Esophagus muscularis mucosa (tissue), 4 donors: Measurements from ENCODE around the gene CELF2. TPM values are rescaled to one million over a fixed set of nuclear protein-coding genes. Genes with fewer than 3 reads are reported as not detected.
A peak's percentile ranks its signal among the peaks of the same experiment; 100 is the strongest.

ENCODE experiments used
- DNase-seq: peaks from one replicate; pipeline ENCODE4 v3.0.0-alpha.2; 2017; ENCODE audit errors: extremely low spot score
- H3K27ac ChIP-seq, 4 donors: fragments of 200-600 bp; sonication (generic); replicated peaks in 1 of 4; 1 replicate in 3 of 4; 2 replicates in 1 of 4; pipeline ENCODE4 v1.5.1; 2016 to 2019; ENCODE audit warnings: mild to moderate bottlenecking in 1 of 4
- H3K27me3 ChIP-seq, 4 donors: fragments of 200-600 bp; sonication (generic); one replicate each; pipeline versions ENCODE4 v1.5.1 to v1.6.0; 2016 to 2019
- H3K36me3 ChIP-seq, 4 donors: fragments of 200-600 bp; sonication (generic); one replicate each; pipeline ENCODE4 v1.5.1; 2016 to 2019
- H3K4me1 ChIP-seq, 4 donors: fragments of 200-600 bp; sonication (generic); one replicate each; pipeline ENCODE4 v1.5.1; 2016 to 2019
- H3K4me3 ChIP-seq, 4 donors: fragments of 200-600 bp; sonication (generic); 1 replicate in 2 of 4; 2 replicates in 2 of 4; pipeline ENCODE4 v1.5.1; 2016 to 2019; ENCODE audit warnings: mild to moderate bottlenecking in 4 of 4, moderate library complexity in 1 of 4
- H3K9me3 ChIP-seq, 4 donors: fragments of 200-600 bp; sonication (generic); 1 replicate in 3 of 4; 2 replicates in 1 of 4; pipeline ENCODE4 v1.5.1; 2016 to 2019
- CTCF ChIP-seq, 3 experiments: fragments of 200-600 bp in 2 of 3; fragments of 450-650 bp in 1 of 3; sonication (generic) in 2 of 3; IDR thresholded peaks; one replicate each; pipeline ENCODE4 v1.5.1; 2017 to 2019; ENCODE audit warnings: antibody characterized with exemption in 3 of 3, mild to moderate bottlenecking in 2 of 3, moderate library complexity in 1 of 3
- EP300 ChIP-seq: sonication (generic); formaldehyde crosslinking; IDR thresholded peaks from one replicate; pipeline ENCODE4 v1.6.1; 2017; ENCODE audit warnings: antibody characterized with exemption
- POLR2A ChIP-seq: fragments of 450-650 bp; IDR thresholded peaks from one replicate; pipeline ENCODE4 v1.6.1; 2017; ENCODE audit warnings: antibody characterized with exemption, moderate library complexity, mild to moderate bottlenecking, low read depth
- POLR2AphosphoS5 ChIP-seq, 2 donors: sonication (generic); formaldehyde crosslinking; IDR thresholded peaks; one replicate each; pipeline ENCODE4 v1.6.1; 2017; ENCODE audit warnings: antibody characterized with exemption in 2 of 2
- WGBS: methylation state at CpG from one replicate; pipeline ENCODE4 v1.1.5; 2018; 5-methylcytosine and 5-hydroxymethylcytosine counted together
- intact Hi-C: fragments of 100-400 bp; cut with DNase I; formaldehyde crosslinking; loops from one replicate; pipeline ENCODE4 v1.15.1; 2023
- total RNA-seq, 4 donors: library from RNA; depleted of rRNA; stranded (reverse); fragments of >200 nt; gene quantifications; one replicate each; pipeline versions ENCODE4 v1.1.0 to v1.2.1, GENCODE V29; 2016

The CELF2 gene
- total RNA-seq: 100 to 1,000 TPM in 3 of 4 donors, 10 to 100 TPM in 1; 81.8 to 128 (median 104) TPM

- intact Hi-C loops: loop anchor here (5.0 to 10.0 kb wide), 3 partner anchors 103 to 223 kb away; no protein-coding TSS in a partner anchor
- TF ChIP-seq POLR2A (peak; percentile 19), POLR2AphosphoS5 (IDR thresholded peaks at IDR 0.05) (peak; percentile 17 to 60), EP300 (no peak)
- Histone ChIP-seq H3K4me3 (peak within 1 kb of the TSS; percentile 84 to 95 (median 92)), H3K27ac (peak within 1 kb of the TSS; percentile 86 to 93 (median 90)), H3K36me3 (no peaks in the 10 kb centered on the region), H3K9me3 (no peaks in the 10 kb centered on the region), H3K4me1 (peaks cover 24 to 58% (median 47%) of the 10 kb centered on the region in 4 donors), H3K27me3 (no peaks in the 10 kb centered on the region)
- DNase-seq: no peak
- WGBS: 0% methylated on average over 5 of the region's 133 CpGs
These were observed at the start of gene CELF2 for GRCh38 chr10:11017570-11018431. Gene CELF2 (plus strand): TSS chr10:11017872. CDS start chr10:11018090, 218 bp downstream.

GRCh38 chr10:10968257-10968588, 49.4 kb upstream of the CELF2 start:
- no peaks in the 10 kb centered on the region for H3K9me3 ChIP-seq
- intact Hi-C loops: no loop called here
- 77% methylated on average over 4 of the region's 4 CpGs for WGBS
- no peaks in the 10 kb centered on the region for H3K27me3 ChIP-seq
- no peaks in the 10 kb centered on the region for H3K36me3 ChIP-seq
- no peak overlapping the region for H3K27ac ChIP-seq
- TF ChIP-seq POLR2AphosphoS5 (IDR thresholded peaks at IDR 0.05) (no peak), EP300 (no peak), CTCF (IDR thresholded peaks at IDR 0.05) (no peak), POLR2A (no peak)
- H3K4me1 ChIP-seq: peaks cover 0 to 15% (median 11%) of the 10 kb centered on the region in 4 donors
- no peak for DNase-seq
- no peak overlapping the region for H3K4me3 ChIP-seq

- Histone ChIP-seq H3K27ac (no peak overlapping the region), H3K4me1 (peaks cover 0 to 23% (median 16%) of the 10 kb centered on the region in 4 donors), H3K4me3 (no peak overlapping the region), H3K36me3 (no peaks in the 10 kb centered on the region), H3K27me3 (no peaks in the 10 kb centered on the region), H3K9me3 (no peaks in the 10 kb centered on the region)
- no peak for TF ChIP-seq EP300
- WGBS: 100% methylated on average over 3 of the region's 5 CpGs
- DNase-seq: no peak
- intact Hi-C loops: no loop called here
These were observed 44.4 kb upstream of the CELF2 start for GRCh38 chr10:10973310-10973709.

GRCh38 chr10:10975647-10976046, 42.0 kb upstream of the CELF2 start:
- Histone ChIP-seq H3K4me3 (no peak overlapping the region), H3K27ac (no peak overlapping the region), H3K27me3 (no peaks in the 10 kb centered on the region), H3K4me1 (peaks cover 6 to 36% (median 26%) of the 10 kb centered on the region in 4 donors), H3K9me3 (no peaks in the 10 kb centered on the region), H3K36me3 (no peaks in the 10 kb centered on the region)
- TF ChIP-seq POLR2A: no peak
- no peak for TF ChIP-seq EP300
- TF ChIP-seq CTCF (IDR thresholded peaks at IDR 0.05): no peak
- TF ChIP-seq POLR2AphosphoS5 (IDR thresholded peaks at IDR 0.05): no peak
- WGBS: 93% methylated on average over 2 of the region's 2 CpGs
- no peak for DNase-seq
- intact Hi-C loops: no loop called here

- no peaks in the 10 kb centered on the region for H3K9me3 ChIP-seq
- 79% methylated on average over 4 of the region's 4 CpGs for WGBS
- H3K4me3 ChIP-seq: no peak overlapping the region
- TF ChIP-seq POLR2A (no peak), CTCF (IDR thresholded peaks at IDR 0.05) (no peak), EP300 (no peak), POLR2AphosphoS5 (IDR thresholded peaks at IDR 0.05) (no peak)
- H3K4me1 ChIP-seq: peaks cover 6 to 36% (median 27%) of the 10 kb centered on the region in 4 donors
- no peak for DNase-seq
- H3K36me3 ChIP-seq: no peaks in the 10 kb centered on the region
- no peaks in the 10 kb centered on the region for H3K27me3 ChIP-seq
- H3K27ac ChIP-seq: peak overlapping the region; percentile 15 to 61 (median 38)
- intact Hi-C loops: no loop called here
These were observed 41.0 kb upstream of the CELF2 start for GRCh38 chr10:10976652-10977051.
